K562 (cell line): ENCODE data around the gene CEP57. TPM values are rescaled to one million over a fixed set of nuclear protein-coding genes. Genes with fewer than 3 reads are reported as not detected.

Experiments used
- BDP1 ChIP-seq: IDR thresholded peaks from 3 replicates; pipeline ENCODE4 v1.6.1; 2011; ENCODE audit not compliant: insufficient read length, insufficient read depth
- EP400 ChIP-seq: fragments of 450-650 bp; IDR thresholded peaks from 2 replicates; pipeline ENCODE4 v1.6.1; 2017; ENCODE audit warnings: antibody characterized with exemption, mild to moderate bottlenecking, moderate library complexity
- FOXK1 ChIP-seq: sonication (generic); formaldehyde crosslinking; IDR thresholded peaks from 2 replicates; pipeline ENCODE4 v1.8.0; 2022; ENCODE audit warnings: missing genetic modification reagents, mild to moderate bottlenecking, borderline replicate concordance
- GATAD2A ChIP-seq: fragments of 450-650 bp; IDR thresholded peaks from 2 replicates; pipeline ENCODE4 v1.6.1; 2017
- KDM2B ChIP-seq: fragments of 250-450 bp; sonication (Bioruptor Pico); IDR thresholded peaks from 2 replicates; pipeline ENCODE4 v1.8.0; 2021; ENCODE audit warnings: mild to moderate bottlenecking, moderate library complexity
- KLF6 ChIP-seq: fragments of 250-450 bp; sonication (Bioruptor Pico); IDR thresholded peaks from 2 replicates; pipeline ENCODE4 v1.4.0; 2020; ENCODE audit warnings: mild to moderate bottlenecking, moderate library complexity, borderline replicate concordance
- MBD2 ChIP-seq: sonication (generic); IDR thresholded peaks from 2 replicates; pipeline ENCODE4 v1.6.1; 2016; ENCODE audit warnings: low read depth, borderline replicate concordance
- NCOA6 ChIP-seq: fragments of 450-650 bp; IDR thresholded peaks from 2 replicates; pipeline ENCODE4 v1.6.1; 2017; ENCODE audit warnings: mild to moderate bottlenecking
- NR2F6 ChIP-seq: fragments of 450-650 bp; formaldehyde crosslinking; IDR thresholded peaks from 2 replicates; pipeline ENCODE4 v1.4.0; 2020; ENCODE audit warnings: mild to moderate bottlenecking
- POU5F1 ChIP-seq: fragments of 150-350 bp; IDR thresholded peaks from 2 replicates; pipeline ENCODE4 v1.6.1; 2014; ENCODE audit warnings: borderline replicate concordance, low read length, low read depth, mild to moderate bottlenecking; ENCODE audit not compliant: partially characterized antibody
- PPARD ChIP-seq: fragments of 250-450 bp; sonication (Bioruptor Pico); IDR thresholded peaks from 2 replicates; pipeline ENCODE4 v1.8.0; 2022; ENCODE audit warnings: inconsistent platforms, mild to moderate bottlenecking, moderate library complexity
- RBM25 ChIP-seq: fragments of 200-400 bp; formaldehyde crosslinking; IDR thresholded peaks from 2 replicates; pipeline ENCODE4 v1.6.1; 2018; ENCODE audit warnings: low read length, low read depth, moderate library complexity; ENCODE audit not compliant: severe bottlenecking
- STAT5B ChIP-seq: fragments of 250-450 bp; sonication (Bioruptor Pico); IDR thresholded peaks from 2 replicates; pipeline ENCODE4 v1.8.0; 2021; ENCODE audit warnings: mild to moderate bottlenecking, inconsistent platforms
- THRAP3 ChIP-seq: fragments of 450-650 bp; IDR thresholded peaks from 2 replicates; pipeline ENCODE4 v1.6.1; 2016; ENCODE audit warnings: mild to moderate bottlenecking, inconsistent platforms, borderline replicate concordance
- ZNF12 ChIP-seq: sonication (generic); formaldehyde crosslinking; IDR thresholded peaks from 2 replicates; pipeline ENCODE4 v1.4.0; 2020; ENCODE audit warnings: mild to moderate bottlenecking, missing genetic modification reagents
- ZNF212 ChIP-seq: fragments of 450-650 bp; formaldehyde crosslinking; IDR thresholded peaks from 2 replicates; pipeline ENCODE4 v1.4.0; 2020; ENCODE audit warnings: mild to moderate bottlenecking
- ZNF41 ChIP-seq: fragments of 250-450 bp; sonication (Bioruptor Pico); conservative IDR thresholded peaks from 2 replicates; pipeline ENCODE4 v1.4.0; 2020; ENCODE audit warnings: mild to moderate bottlenecking
- ZNF77 ChIP-seq: fragments of 250-450 bp; sonication (Bioruptor Pico); IDR thresholded peaks from 2 replicates; pipeline ENCODE4 v1.5.0; 2020
- ZSCAN32 ChIP-seq: fragments of 450-650 bp; formaldehyde crosslinking; IDR thresholded peaks from 2 replicates; pipeline ENCODE4 v1.4.0; 2020; ENCODE audit warnings: mild to moderate bottlenecking, moderate library complexity
- polyA plus RNA-seq, 8 experiments: library from polyadenylated mRNA; depleted of rRNA in 4 of 8; stranded (reverse) in 5 of 8; unstranded in 3 of 8; fragments of >200 nt; fragmentation: Nextera tagmentation in 2 of 8; fragmentation: Illumina TruSeq in 1 of 8; extraction: Ambion mirVana in 2 of 8; extraction: Trizol in 1 of 8; gene quantifications; 2 replicates each; pipeline versions ENCODE4 v1.2.1 to v1.2.3, GENCODE V29; 2011 to 2014; ENCODE audit warnings: inconsistent platforms in 1 of 8, missing spikeins in 1 of 8
- total RNA-seq, 7 experiments: library from RNA; depleted of rRNA in 6 of 7; stranded (reverse); fragments of >200 nt in 6 of 7; fragmentation: Illumina TruSeq in 2 of 7; extraction: Trizol in 2 of 7; gene quantifications; 2 replicates each; pipeline versions ENCODE4 v1.2.1 to v1.2.3, GENCODE V29; 2011 to 2021; ENCODE audit warnings: low replicate concordance in 1 of 7
- TF ChIP-seq, protein P1 (sequence below): sonication (generic); formaldehyde crosslinking; IDR thresholded peaks from 2 replicates; pipeline ENCODE4 v1.9.0; 2022; ENCODE audit warnings: mild to moderate bottlenecking, missing genetic modification reagents
- TF ChIP-seq, protein P2 (sequence below): sonication (generic); formaldehyde crosslinking; IDR thresholded peaks from 2 replicates; pipeline ENCODE4 v1.8.0; 2022; ENCODE audit warnings: mild to moderate bottlenecking, missing genetic modification reagents, borderline replicate concordance
- TF ChIP-seq, protein P3 (sequence below): fragments of 450-650 bp; IDR thresholded peaks from 2 replicates; pipeline ENCODE4 v1.6.1; 2016; ENCODE audit warnings: borderline replicate concordance
- TF ChIP-seq, protein P4 (sequence below): sonication (generic); formaldehyde crosslinking; IDR thresholded peaks from 2 replicates; pipeline ENCODE4 v1.4.0; 2020; ENCODE audit warnings: mild to moderate bottlenecking, missing genetic modification reagents

Gene CEP57
- total and polyA plus RNA-seq, 9 of the 15 experiments (the other 6 are each of a cell fraction or from before 2014, with no cell fraction given) = 25.1 to 88.1 (median 65.2) TPM

DNA sequence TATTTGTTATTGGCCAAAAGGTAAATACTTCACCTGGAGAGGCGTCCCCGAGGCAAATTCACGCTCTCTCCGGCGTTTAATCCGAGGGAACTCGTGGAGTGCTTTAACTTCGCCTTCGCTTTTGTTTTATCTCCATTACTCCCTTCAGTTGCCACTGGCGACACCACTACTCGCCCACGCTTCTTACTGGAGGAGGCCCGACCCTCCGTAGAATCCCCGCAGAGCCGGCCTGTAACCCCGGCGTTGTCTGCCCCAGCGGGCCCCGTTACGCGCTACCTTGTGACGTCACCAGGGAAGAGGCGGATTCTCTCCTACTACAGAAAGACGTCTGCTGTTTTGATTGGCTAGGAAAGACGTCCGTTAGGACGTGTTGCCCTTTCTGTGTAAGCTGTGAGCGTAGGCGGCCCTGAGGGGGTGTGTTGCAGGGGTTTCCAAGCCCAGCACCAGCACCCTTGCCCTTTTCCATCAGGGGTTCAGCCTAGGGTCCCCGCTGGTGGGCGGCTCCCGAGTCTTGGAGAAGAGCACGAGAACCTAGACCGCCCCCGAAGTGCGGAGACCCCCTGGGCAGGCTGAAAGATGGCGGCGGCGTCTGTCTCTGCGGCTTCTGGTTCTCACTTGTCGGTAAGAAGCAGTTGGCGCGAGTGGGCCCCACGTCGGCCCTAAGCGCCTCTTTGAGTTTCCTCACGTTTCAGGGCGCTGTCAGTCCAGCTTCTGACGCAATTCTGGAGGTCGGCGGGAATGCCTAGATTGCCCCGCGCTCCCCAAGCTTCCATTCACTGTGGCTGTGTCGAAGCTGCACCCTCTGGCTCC, at the start of gene CEP57 (continued):
- TF ChIP-seq FOXK1 (CRISPR knock-in tag) = peak; percentile 65; the same call in 1 of the 2 replicates
- no peak for TF ChIP-seq KLF6 (CRISPR knock-in tag)
- TF ChIP-seq ZSCAN32 (CRISPR knock-in tag) = no peak
- no peak for TF ChIP-seq GATAD2A
- no peak for TF ChIP-seq ZNF41
- peak; percentile 7 for TF ChIP-seq RBM25
- TF ChIP-seq THRAP3 = no peak
- TF ChIP-seq NCOA6 = no peak
- TF ChIP-seq, protein P1, sequence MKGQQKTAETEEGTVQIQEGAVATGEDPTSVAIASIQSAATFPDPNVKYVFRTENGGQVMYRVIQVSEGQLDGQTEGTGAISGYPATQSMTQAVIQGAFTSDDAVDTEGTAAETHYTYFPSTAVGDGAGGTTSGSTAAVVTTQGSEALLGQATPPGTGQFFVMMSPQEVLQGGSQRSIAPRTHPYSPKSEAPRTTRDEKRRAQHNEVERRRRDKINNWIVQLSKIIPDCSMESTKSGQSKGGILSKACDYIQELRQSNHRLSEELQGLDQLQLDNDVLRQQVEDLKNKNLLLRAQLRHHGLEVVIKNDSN (CRISPR knock-in tag) = no peak
- TF ChIP-seq, protein P2, sequence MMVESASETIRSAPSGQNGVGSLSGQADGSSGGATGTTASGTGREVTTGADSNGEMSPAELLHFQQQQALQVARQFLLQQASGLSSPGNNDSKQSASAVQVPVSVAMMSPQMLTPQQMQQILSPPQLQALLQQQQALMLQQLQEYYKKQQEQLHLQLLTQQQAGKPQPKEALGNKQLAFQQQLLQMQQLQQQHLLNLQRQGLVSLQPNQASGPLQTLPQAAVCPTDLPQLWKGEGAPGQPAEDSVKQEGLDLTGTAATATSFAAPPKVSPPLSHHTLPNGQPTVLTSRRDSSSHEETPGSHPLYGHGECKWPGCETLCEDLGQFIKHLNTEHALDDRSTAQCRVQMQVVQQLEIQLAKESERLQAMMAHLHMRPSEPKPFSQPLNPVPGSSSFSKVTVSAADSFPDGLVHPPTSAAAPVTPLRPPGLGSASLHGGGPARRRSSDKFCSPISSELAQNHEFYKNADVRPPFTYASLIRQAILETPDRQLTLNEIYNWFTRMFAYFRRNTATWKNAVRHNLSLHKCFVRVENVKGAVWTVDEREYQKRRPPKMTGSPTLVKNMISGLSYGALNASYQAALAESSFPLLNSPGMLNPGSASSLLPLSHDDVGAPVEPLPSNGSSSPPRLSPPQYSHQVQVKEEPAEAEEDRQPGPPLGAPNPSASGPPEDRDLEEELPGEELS (CRISPR knock-in tag) = no peak
- TF ChIP-seq POU5F1 = no peak
- TF ChIP-seq NR2F6 (CRISPR knock-in tag) = no peak
- TF ChIP-seq, protein P3, sequence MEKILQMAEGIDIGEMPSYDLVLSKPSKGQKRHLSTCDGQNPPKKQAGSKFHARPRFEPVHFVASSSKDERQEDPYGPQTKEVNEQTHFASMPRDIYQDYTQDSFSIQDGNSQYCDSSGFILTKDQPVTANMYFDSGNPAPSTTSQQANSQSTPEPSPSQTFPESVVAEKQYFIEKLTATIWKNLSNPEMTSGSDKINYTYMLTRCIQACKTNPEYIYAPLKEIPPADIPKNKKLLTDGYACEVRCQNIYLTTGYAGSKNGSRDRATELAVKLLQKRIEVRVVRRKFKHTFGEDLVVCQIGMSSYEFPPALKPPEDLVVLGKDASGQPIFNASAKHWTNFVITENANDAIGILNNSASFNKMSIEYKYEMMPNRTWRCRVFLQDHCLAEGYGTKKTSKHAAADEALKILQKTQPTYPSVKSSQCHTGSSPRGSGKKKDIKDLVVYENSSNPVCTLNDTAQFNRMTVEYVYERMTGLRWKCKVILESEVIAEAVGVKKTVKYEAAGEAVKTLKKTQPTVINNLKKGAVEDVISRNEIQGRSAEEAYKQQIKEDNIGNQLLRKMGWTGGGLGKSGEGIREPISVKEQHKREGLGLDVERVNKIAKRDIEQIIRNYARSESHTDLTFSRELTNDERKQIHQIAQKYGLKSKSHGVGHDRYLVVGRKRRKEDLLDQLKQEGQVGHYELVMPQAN = peak; percentile 70; the same call in 1 of the 2 replicates
- no peak for TF ChIP-seq BDP1
- peak; percentile 71 for TF ChIP-seq MBD2
- TF ChIP-seq ZNF212 = no peak
- no peak for TF ChIP-seq PPARD (CRISPR knock-in tag)
- TF ChIP-seq KDM2B = no peak
- no peak for TF ChIP-seq ZNF12
- TF ChIP-seq EP400 = peak; percentile 86
- TF ChIP-seq, protein P4, sequence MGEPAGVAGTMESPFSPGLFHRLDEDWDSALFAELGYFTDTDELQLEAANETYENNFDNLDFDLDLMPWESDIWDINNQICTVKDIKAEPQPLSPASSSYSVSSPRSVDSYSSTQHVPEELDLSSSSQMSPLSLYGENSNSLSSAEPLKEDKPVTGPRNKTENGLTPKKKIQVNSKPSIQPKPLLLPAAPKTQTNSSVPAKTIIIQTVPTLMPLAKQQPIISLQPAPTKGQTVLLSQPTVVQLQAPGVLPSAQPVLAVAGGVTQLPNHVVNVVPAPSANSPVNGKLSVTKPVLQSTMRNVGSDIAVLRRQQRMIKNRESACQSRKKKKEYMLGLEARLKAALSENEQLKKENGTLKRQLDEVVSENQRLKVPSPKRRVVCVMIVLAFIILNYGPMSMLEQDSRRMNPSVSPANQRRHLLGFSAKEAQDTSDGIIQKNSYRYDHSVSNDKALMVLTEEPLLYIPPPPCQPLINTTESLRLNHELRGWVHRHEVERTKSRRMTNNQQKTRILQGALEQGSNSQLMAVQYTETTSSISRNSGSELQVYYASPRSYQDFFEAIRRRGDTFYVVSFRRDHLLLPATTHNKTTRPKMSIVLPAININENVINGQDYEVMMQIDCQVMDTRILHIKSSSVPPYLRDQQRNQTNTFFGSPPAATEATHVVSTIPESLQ (CRISPR knock-in tag) = peak; percentile 53; the same call in 1 of the 2 replicates
- TF ChIP-seq STAT5B (CRISPR knock-in tag) = no peak
- TF ChIP-seq ZNF77 = no peak
